Middle frontal gyrus (tissue), 1 donor: ENCODE results near the gene STK24.

Experiments used
- DNase-seq: peaks from one replicate; pipeline ENCODE4 v3.0.0-alpha.2; 2015; ENCODE audit warnings: low spot score; ENCODE audit errors: extremely low spot score

Gene STK24

DNA sequence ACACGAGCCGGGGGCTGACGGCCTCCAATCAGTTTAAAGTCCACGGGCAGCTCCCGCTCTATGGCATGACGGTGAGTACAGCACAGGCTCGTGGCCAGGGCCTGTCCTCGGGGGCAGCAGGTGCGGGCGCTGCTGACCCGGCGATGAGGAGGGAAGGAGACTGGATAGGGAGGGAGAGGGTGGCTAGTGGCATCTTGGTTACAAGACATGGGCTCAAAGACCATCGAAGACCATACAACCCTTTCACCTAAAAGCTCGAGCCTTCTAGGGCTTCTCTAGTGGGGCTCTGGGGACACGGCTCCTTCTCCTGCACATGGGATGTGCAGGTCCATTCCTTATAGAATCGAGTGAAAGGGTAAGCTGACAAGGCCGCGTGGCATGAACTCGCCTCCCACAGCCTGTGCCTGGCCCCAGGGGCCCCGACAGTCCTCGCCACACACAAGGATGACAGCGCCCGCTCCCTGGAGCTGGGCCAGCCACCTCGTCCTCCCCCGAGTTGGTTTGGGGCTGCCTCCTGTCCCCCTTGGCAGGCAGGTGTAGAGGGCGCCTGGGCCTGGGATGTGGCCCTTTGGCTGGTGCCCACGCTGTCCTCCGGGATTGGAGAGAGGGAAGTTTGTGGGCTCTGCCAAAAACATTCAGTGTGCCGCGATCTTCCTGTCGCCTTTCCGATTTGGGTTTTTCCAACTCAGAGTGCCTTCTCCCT is 137.6 kb downstream of the STK24 start:
- DNase-seq = no peak

DNA sequence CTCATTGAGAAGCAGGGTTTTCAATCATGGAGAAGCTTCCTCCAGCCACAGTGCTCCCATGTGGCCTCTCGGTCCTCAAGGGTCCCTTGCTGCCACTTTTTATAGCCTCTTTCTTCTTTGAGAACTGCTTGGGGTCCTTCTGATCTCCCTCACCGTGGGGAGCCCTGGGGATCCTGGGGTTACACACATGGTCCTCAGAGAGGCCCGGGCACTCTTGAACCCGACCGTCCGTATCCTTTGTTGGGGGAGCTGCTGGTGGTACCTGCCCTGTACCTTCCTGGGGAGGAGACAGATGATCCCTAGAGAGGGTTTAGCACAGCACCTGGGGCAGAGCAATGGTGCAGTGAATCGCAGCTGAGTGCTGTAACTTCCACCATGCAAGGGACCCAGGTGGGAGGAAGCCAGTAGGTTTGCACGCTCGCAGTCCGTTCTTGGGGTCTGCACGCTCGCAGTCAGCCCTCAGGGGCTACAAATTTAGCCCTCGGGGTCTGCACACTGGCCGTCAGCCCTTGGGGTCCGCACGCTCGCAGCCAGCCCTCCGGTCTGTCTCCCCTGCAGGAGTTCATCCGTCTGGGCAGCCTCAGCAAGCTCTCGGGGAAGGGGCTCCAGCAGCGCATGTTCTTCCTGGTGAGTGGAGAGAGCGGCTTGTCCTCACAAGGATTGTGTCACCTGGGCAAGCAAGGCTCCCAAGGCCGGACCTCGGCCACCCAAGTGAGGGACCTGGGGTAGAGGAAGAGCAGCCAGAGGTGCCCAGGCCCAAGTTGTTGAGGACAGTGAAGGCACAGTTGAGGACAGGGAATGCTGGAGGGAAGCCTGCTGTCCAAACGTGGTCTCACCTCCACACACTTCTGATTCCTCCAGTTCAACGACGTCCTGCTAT is 138.4 kb downstream of the STK24 start:
- no peak for DNase-seq

DNA sequence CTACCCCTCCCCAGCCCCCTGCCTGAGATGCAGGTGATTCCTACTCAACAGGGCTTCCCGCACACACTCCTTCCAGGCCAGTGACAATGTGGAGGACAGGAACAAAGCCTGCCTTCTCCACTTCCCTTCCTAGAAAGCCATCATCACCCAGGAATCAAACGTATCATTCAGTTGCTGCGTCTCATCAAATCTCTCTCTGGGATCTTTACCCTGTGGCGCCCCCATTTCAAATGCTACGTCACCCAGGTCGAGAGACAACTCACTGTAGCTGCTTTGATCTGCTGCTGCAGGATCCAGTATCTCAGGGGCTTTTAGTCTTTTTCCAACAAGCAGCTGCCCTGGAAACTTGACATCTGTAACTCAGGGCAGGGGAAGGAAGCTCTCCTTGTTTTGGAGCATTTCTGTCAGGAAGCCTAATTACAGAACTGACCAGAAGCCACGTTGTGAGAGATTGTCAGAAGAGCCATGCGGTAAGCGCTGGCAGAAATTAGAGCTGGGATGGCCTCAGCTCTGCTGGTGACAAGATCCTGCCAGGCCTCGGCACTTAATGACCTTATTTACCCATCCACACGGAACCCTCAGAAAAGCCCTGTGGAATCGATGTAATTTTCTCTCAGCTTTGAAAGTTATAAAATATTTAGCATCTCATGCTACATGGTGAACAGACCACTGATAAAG is 140.5 kb downstream of the STK24 start:
- no peak for DNase-seq

DNA sequence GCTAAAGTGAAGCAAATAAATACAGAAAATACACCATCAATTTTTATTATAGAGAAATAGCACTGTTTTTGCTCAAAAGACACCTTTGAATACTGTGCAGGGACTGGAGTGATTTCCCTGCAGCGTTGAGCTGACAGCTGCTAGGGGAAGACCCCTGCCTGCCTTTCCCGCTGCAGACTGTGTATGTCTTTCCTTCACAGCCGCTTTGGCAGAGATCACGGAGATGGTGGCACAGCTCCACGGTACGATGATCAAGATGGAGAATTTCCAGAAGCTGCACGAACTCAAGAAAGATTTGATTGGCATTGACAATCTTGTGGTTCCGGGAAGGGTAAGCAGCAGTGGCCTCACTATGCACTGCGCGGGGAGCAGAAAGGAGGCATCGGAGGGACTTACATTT is 141.5 kb downstream of the STK24 start:
- DNase-seq = no peak

DNA sequence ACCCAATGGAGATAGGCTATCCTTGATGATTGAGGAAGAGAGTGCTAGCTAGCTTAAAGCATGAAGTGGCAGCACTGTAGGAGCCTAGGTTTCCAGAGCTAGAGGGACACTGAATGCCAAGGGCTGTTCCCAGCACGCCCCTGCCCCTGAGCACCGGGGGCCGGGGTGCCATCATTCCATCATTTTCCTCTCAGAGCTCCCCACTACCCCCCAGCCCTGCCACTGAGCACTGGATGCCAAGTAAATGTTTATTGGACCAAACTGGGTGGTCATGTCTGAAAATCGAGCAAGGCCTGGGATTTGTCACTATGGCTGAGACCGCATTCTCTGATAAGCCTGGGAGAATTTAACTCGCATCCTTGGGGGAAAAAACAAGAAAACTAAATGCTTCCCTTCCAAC is 142.8 kb downstream of the STK24 start:
- DNase-seq = no peak

GRCh38 chr13:98433654-98434053 is 143.3 kb downstream of the STK24 start:
- no peak for DNase-seq

DNA sequence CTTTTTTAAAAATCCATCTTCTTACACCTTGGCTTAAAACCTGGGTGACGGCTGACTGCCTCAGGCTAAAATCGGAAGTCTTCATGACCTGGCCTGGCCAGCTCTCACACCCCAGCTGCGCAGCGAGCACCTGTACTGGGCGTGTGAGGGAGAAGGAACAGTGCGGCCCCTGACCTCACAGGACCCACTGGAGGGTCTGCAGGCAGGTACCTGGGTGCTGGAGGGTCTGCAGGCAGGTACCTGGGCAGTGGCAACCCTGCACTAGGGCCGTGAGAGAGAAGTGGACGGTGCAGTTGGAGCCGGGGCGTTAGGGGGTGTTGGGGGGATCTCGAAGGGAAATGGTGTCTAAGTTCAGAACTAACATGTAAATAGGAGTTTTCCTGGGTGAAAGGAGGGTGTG is 144.3 kb downstream of the STK24 start:
- DNase-seq = no peak

- no peak for DNase-seq
Measured at GRCh38 chr13:98429977-98430736, 146.8 kb downstream of the STK24 start.

GRCh38 chr13:98429531-98429930 is 147.4 kb downstream of the STK24 start:
- DNase-seq = no peak

GRCh38 chr13:98429081-98429480 is 147.8 kb downstream of the STK24 start:
- no peak for DNase-seq

DNA sequence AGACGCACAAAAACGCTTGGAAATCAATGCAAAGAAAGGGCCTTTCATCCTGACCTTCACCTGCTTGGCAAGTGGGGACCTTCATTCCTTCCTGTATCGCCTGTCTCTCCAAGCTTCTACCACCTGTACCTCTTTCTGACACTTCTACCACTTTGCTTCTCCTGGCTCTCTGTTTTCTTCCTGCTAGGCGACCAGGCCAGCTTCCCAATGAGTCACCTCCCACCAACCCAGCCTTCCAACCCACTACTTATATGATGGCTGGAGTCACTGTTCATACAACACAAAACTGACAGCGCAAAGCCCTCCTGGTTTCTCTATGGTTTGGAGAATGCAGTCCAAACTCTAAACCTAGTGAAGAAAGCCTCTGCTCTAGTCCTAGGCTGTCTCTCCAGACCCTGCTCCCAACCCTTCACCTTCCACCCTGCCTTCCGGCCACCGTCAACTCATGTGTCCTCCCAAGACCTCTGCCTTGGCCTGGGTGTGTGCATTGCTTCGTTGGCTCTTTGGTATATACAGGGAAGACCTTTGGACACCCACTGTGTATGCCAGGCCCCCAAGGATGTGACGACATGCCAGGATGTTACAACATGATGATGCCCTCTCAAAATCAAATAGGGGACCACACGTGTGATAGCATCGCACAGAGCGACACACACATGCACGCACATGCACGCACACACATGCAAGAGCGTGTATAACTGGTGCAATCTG is 148.5 kb downstream of the STK24 start:
- DNase-seq = no peak

DNA sequence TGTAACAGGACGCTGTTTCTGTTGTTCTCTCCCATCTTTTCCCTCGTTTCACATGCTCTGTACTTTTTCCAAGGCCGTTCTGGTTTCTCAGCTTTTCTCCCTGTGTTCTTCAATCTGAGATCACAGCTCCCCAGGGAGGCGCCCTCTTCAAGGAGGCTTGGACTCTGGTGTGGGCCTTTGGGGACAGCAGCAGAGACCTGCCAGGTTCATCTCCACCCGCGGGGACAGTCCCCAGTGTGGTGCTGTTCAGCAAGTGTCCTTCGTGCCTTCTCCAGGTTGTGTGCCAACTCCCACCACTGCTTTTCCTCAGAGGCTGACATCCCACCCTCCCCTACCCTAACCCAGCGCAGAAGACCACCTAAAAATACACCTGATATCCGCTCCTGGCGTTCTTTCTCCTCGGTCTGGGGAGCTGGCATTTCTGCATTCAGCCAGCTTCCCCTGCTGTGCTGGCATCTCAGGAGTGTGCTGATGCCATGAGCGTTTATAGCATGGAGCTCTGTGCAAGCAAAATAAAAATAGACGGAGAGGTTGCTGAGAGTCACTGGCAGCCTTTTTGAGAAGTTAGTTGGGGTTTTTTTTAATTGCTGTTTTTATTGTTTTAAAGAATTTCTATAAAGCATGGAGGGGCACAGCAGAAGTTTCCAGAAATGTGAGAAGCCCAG is 149.4 kb downstream of the STK24 start:
- DNase-seq = no peak

GRCh38 chr13:98423417-98423816 is 153.5 kb downstream of the STK24 start:
- no peak for DNase-seq

GRCh38 chr13:98422046-98422445 is 154.9 kb downstream of the STK24 start:
- DNase-seq = no peak

- no peak for DNase-seq
Measured at GRCh38 chr13:98420554-98421175, 156.2 kb downstream of the STK24 start.

GRCh38 chr13:98419786-98420553 is 156.9 kb downstream of the STK24 start:
- no peak for DNase-seq

GRCh38 chr13:98416408-98416807 is 160.5 kb downstream of the STK24 start:
- DNase-seq = no peak

DNA sequence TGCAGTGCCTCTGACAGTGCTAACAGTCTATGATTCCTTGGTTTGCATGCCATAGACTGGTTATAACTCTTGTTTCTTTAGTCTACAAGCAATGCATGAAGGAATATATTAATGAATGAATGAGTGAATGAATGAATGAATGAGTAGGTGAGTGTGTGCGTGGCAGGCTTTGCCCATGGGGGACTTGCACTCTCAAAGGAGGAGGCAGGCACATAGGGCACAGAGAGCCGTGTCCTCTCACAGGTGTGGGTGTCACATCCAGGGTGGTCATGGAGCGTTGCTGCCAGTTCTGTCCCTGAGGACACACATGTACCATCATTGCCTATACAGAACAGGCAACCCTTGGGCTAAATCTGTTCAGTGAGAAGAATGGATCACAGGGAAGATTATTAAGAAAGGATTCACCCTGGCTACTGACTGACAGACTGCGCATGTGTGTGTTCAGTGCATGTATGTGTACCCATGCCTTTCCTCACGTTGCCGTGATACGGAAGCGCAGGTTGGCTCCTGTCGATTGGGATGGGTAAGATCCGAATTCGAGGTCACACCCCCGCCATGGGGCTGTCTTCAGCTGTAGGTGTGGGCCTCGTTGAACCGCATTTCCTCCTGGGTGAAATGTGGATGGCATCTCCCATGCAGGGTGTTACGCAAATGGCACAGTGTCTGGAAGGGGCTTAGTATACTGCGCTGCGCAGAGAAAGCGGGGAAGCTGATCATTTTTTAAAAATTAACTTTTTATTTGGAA is 161.4 kb downstream of the STK24 start:
- no peak for DNase-seq
